HG03175 (cell line): ENCODE measurements around the gene CDC23.
"Not testable (repeated sequence)": the region's sequence is repeated elsewhere in the genome, so short reads cannot be mapped to it uniquely, and the experiment has no call there.

Source experiments
- ATAC-seq: cut with Tn5 transposase; IDR thresholded peaks from one replicate; pipeline ENCODE4 v1.9.1; 2021; ENCODE audit warnings: mild to moderate bottlenecking, moderate library complexity; ENCODE audit not compliant: unreplicated experiment

The CDC23 gene

DNA sequence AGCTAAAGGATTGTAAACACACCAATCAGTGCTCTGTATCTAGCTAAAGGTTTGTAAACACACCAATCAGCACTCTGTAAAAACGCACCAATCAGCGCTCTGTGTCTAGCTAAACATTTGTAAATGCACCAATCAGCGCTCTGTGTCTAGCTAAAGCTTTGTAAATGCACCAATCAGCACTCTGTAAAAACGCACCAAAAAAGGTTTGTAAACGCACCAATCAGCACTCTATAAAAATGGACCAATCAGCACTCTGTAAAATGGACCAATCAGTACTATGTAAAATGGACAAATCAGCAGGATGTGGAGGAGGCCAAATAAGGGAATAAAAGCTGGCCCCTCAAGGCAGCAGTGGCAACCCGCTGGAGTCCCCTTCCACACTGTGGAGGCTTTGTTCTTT, 69.5 kb downstream of the CDC23 start:
- not testable (repeated sequence) for ATAC-seq

DNA sequence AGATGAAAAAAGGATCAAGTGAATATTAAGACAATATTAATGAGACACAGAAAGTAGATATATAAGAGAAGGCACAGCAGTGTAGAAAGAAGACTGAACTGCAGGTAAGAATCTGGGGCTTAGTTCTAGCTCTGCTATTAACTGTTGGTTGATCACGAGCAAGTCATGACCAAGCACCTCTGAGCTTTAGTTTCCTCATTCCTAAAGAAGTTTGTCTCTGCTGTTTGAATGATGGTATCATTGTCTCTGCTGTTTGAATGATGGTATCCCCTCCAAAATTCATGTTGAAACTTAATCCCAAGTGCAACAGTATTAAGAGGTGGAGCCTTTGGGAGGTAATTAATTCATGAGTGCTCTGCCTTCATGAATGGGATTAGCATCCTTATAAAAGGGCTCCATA, 71.4 kb downstream of the CDC23 start:
- no peak for ATAC-seq

DNA sequence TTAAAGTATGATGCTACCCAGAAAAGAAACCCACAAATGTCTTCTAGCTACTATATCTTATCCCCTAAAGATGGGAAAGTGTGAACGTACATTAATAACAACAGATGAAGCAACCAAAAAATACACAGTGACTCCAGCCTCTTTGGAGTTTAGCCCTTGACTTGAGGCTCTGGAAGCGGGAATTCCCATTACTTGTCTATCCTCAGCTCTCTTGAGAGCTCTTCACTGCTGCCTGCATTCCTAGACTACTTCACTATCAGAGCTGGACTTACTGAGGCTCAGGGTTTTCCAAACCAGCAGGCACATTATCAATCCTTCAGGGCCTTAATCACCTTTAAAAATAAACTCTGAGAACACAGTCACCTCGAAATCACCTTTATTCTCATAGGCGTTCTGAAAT, 72.9 kb downstream of the CDC23 start:
- ATAC-seq, result no peak

DNA sequence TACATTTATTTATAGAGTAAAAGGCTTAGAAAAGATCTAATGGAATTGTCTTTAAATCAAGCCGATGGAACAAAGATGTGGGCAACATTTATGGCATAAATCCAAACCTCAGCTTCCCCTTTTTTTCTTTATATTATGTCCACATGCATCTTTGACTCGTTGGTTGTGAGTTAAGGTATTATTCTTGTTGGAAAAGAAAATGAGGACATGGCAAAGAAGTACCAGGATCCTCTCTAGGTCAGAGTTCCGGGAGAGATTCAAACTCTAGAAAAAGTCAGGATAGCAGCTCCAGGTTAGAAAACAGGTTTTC, 73.4 kb downstream of the CDC23 start:
- ATAC-seq, result no peak

DNA sequence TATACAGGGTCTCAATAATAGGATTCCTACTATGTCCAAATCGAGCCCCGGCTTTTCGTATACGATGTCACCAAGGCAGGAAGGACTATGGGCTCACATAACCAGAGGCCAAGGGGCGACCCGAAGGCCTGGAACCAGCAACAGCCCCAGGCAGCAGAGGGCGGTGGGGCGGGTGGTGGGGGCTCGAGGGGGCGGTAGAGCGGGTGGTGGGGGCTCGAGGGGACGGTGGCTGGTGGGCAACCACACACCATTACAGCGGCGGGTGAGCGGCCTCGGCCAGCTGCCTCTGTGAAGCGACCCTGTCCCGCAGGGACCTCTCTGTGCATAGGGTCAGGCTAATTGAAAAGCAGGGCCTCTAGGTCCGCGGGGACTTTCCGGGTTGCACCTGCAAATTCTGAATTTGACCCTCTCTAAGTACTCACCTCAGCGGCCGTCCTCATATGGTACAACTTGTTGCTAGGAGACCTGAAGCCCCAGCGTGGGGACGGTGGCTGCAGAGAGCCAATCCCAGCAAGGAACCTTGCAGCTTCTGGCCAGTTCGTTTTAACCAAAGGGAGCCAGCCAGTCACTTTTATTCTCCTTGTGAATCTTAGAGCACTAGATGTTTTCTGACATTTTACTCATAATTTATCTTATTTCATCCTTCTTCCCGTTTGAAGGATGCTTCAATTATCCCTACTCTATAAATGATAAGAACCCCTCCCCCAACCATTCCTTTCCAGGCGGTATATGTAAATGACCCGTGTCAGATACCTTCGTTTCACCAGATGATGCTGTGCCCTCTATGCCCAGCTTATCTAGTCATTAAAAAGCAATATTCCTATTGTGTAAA, 74.0 kb downstream of the CDC23 start, which contains the start of gene NME5:
Gene NME5, minus strand, starts transcription at position 480 of the 832 bp plus-strand sequence. CDS start 648 bp downstream, outside the sequence.
- no peak for ATAC-seq
